ENCODE data around the gene MBP. TPM values are rescaled to one million over a fixed set of nuclear protein-coding genes. Genes with fewer than 3 reads are reported as not detected.

MBP gene
- total RNA-seq, 1 experiment from 2014 or later = not detected

DNA sequence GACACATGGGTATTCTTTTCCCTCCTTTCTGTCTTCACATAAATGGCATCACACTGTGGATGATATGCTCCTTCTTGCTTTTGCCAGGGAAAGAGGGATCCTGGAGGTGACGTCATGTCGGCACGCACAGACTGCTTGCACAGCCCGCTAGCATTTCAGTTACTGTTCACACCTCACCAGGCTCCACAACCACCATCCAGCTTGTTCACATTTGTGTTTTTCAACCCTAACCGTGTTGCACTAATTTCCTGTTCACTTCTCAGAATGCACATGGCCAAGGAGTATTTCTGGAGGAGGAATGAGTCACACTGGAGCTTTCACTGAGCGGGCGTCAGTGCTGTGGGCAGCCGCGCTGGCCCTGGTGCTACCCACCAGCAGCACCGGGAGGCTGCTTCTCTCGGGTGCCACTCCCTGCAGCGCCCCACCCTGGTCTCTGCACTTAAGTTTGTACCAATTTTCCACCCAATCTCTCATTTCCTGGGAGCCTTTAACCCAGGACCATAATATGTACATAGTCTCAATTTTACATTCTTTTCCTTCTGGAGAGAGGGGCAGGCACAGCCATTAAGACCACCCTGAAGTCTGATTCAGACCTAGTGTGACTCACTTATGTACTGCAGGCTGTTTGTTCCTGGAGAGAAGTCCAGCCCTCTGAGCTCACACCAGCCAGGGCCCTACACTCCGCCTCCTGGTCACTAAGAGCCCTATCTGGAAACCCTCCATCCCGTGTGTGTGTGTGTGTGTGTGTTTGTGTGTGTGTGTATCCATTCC is 65.1 kb downstream of the MBP start:
- no peaks in the 10 kb centered on the region for H3K36me3 ChIP-seq (ENCODE audit: insufficient read depth, low read length, poor library complexity, severe bottlenecking)
- BruUV-seq (replicated peaks) = no TSS peak
- DNase-seq (ENCODE audit: low spot score) = peak; percentile 7
- no peaks in the 10 kb centered on the region for H3K9me3 ChIP-seq (ENCODE audit: low read depth, low read length, poor library complexity, severe bottlenecking)
- intact Hi-C loops (cut with micrococcal nuclease; ENCODE audit: unreplicated experiment) = loop anchor here (10.0 kb wide), 1 partner anchor 263 kb away; no protein-coding TSS in a partner anchor
- POLR2A ChIA-PET (ENCODE audit: low non-redundant PET) = no interaction called here
- H3K4me3 ChIP-seq (ENCODE audit: low read depth, low read length, poor library complexity, severe bottlenecking) = no peak overlapping the region
- no peak overlapping the region for H3K27ac ChIP-seq (ENCODE audit: low read depth, low read length, poor library complexity, severe bottlenecking)
- H3K4me1 ChIP-seq (ENCODE audit: insufficient read depth, low read length, poor library complexity, severe bottlenecking) = no peaks in the 10 kb centered on the region
- CTCF ChIA-PET = no interaction called here
- no peaks in the 10 kb centered on the region for H3K27me3 ChIP-seq (replicated peaks; ENCODE audit: insufficient read depth, low read depth, low read length, poor library complexity)
- no peak for TF ChIP-seq EZH2 (IDR thresholded peaks at IDR 0.05; ENCODE audit: borderline replicate concordance, low read depth, low read length, poor library complexity, severe bottlenecking)
- TF ChIP-seq, protein P1, sequence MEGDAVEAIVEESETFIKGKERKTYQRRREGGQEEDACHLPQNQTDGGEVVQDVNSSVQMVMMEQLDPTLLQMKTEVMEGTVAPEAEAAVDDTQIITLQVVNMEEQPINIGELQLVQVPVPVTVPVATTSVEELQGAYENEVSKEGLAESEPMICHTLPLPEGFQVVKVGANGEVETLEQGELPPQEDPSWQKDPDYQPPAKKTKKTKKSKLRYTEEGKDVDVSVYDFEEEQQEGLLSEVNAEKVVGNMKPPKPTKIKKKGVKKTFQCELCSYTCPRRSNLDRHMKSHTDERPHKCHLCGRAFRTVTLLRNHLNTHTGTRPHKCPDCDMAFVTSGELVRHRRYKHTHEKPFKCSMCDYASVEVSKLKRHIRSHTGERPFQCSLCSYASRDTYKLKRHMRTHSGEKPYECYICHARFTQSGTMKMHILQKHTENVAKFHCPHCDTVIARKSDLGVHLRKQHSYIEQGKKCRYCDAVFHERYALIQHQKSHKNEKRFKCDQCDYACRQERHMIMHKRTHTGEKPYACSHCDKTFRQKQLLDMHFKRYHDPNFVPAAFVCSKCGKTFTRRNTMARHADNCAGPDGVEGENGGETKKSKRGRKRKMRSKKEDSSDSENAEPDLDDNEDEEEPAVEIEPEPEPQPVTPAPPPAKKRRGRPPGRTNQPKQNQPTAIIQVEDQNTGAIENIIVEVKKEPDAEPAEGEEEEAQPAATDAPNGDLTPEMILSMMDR (conservative IDR thresholded peaks at IDR 0.05; ENCODE audit: low read depth, low read length) = no peak

DNA sequence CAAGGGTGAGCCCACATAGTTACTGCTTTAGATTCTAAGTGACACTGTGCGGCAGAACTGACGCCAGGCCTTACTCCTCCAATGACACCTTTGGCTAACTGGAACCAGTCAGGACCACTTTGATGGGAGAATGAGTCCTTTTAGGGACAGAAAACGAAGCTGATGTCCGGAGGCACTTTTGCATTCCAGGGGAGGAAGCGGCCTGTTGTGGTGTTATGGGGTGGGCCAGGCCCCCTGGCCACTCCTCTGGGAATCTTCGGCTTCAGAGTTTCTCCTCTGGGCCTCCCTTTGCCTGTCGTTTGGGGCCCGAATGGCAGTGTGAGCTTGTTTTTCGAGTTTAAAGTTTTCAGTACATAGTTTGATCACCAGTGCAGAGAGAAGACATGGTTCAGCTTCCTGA is 65.9 kb downstream of the MBP start:
- no peaks in the 10 kb centered on the region for H3K27me3 ChIP-seq (replicated peaks; ENCODE audit: insufficient read depth, low read depth, low read length, poor library complexity)
- H3K9me3 ChIP-seq (ENCODE audit: low read depth, low read length, poor library complexity, severe bottlenecking) = no peaks in the 10 kb centered on the region
- POLR2A ChIA-PET (ENCODE audit: low non-redundant PET) = no interaction called here
- H3K4me3 ChIP-seq (ENCODE audit: low read depth, low read length, poor library complexity, severe bottlenecking) = no peak overlapping the region
- CTCF ChIA-PET = no interaction called here
- no peak for TF ChIP-seq EZH2 (IDR thresholded peaks at IDR 0.05; ENCODE audit: borderline replicate concordance, low read depth, low read length, poor library complexity, severe bottlenecking)
- TF ChIP-seq, protein P1 (conservative IDR thresholded peaks at IDR 0.05; ENCODE audit: low read depth, low read length) = no peak
- BruUV-seq (replicated peaks) = no TSS peak
- H3K4me1 ChIP-seq (ENCODE audit: insufficient read depth, low read length, poor library complexity, severe bottlenecking) = no peaks in the 10 kb centered on the region
- intact Hi-C loops (cut with micrococcal nuclease; ENCODE audit: unreplicated experiment) = loop anchor here (10.0 kb wide), 1 partner anchor 262 kb away; no protein-coding TSS in a partner anchor
- no peaks in the 10 kb centered on the region for H3K36me3 ChIP-seq (ENCODE audit: insufficient read depth, low read length, poor library complexity, severe bottlenecking)
- DNase-seq (ENCODE audit: low spot score) = no peak
- no peak overlapping the region for H3K27ac ChIP-seq (ENCODE audit: low read depth, low read length, poor library complexity, severe bottlenecking)

DNA sequence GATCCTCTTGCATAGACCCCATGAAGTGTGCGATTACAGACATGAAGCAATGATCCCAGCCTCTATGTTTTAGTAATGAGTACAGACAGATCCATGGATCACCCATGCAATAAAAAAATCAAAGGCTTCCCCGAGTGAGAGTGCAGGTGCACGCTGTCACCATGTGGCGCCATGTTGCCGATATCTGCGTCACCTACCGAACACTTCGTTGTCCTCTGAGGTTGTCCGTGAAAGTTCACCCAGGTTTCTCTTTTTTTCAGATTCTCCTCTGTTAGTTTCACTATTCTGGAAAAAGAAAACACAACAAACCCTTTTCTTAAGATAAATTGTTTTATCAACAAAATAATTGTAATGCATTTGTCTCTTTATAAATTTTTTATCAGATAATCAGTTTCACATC is 66.5 kb downstream of the MBP start:
- H3K4me3 ChIP-seq (ENCODE audit: low read depth, low read length, poor library complexity, severe bottlenecking) = no peak overlapping the region
- H3K4me1 ChIP-seq (ENCODE audit: insufficient read depth, low read length, poor library complexity, severe bottlenecking) = no peaks in the 10 kb centered on the region
- H3K27ac ChIP-seq (ENCODE audit: low read depth, low read length, poor library complexity, severe bottlenecking) = no peak overlapping the region
- intact Hi-C loops (cut with micrococcal nuclease; ENCODE audit: unreplicated experiment) = loop anchor here (10.0 kb wide), 1 partner anchor 261 kb away; no protein-coding TSS in a partner anchor
- no TSS peak for BruUV-seq (replicated peaks)
- H3K36me3 ChIP-seq (ENCODE audit: insufficient read depth, low read length, poor library complexity, severe bottlenecking) = no peaks in the 10 kb centered on the region
- POLR2A ChIA-PET (ENCODE audit: low non-redundant PET) = no interaction called here
- TF ChIP-seq EZH2 (IDR thresholded peaks at IDR 0.05; ENCODE audit: borderline replicate concordance, low read depth, low read length, poor library complexity, severe bottlenecking) = no peak
- TF ChIP-seq, protein P1 (conservative IDR thresholded peaks at IDR 0.05; ENCODE audit: low read depth, low read length) = no peak
- DNase-seq (ENCODE audit: low spot score) = no peak
- H3K9me3 ChIP-seq (ENCODE audit: low read depth, low read length, poor library complexity, severe bottlenecking) = no peaks in the 10 kb centered on the region
- CTCF ChIA-PET = no interaction called here
- no peaks in the 10 kb centered on the region for H3K27me3 ChIP-seq (replicated peaks; ENCODE audit: insufficient read depth, low read depth, low read length, poor library complexity)
